MCF 10A (cell line): ENCODE data around the gene FASTKD3. TPM values are rescaled to one million over a fixed set of nuclear protein-coding genes. Genes with fewer than 3 reads are reported as not detected.

Experiments used
- BruUV-seq: library from RNA; stranded (reverse); fragments of 400-500 nt; replicated peaks from 2 replicates; lab custom pipeline; 2021; lab: Mats Ljungman, UMichigan
- CTCF ChIA-PET: fragments of 300-600 bp; sonication (Branson Sonifier 250); formaldehyde crosslinking; extraction: SDS; loops from one replicate; lab custom pipeline; 2021; ENCODE audit warnings: antibody characterized with exemption, inconsistent platforms; lab: Yijun Ruan, JAX
- POLR2A ChIA-PET: fragments of 300-600, 350-650 bp; sonication (Branson Sonifier 250); formaldehyde crosslinking; extraction: SDS; loops from one replicate; lab custom pipeline; 2020; ENCODE audit warnings: antibody characterized with exemption, inconsistent platforms; lab: Yijun Ruan, JAX
- DNase-seq: peaks from one replicate; pipeline ENCODE4 v3.0.0-alpha.2; 2018; ENCODE audit not compliant: unreplicated experiment
- H3K27ac Mint-ChIP-seq: one replicate; pipeline ENCODE4 v1.8.0; 2022; ENCODE audit warnings: mild to moderate bottlenecking, low read depth, mixed read lengths; ENCODE audit not compliant: unreplicated experiment
- H3K27me3 Mint-ChIP-seq: one replicate; pipeline ENCODE4 v1.8.0; 2022; ENCODE audit warnings: mixed read lengths; ENCODE audit not compliant: insufficient read depth, unreplicated experiment
- H3K36me3 Mint-ChIP-seq: one replicate; pipeline ENCODE4 v1.8.0; 2022; ENCODE audit warnings: mild to moderate bottlenecking, moderate library complexity, mixed read lengths; ENCODE audit not compliant: insufficient read depth, unreplicated experiment
- H3K4me1 Mint-ChIP-seq: one replicate; pipeline ENCODE4 v1.8.0; 2022; ENCODE audit warnings: mixed read lengths; ENCODE audit not compliant: insufficient read depth, unreplicated experiment
- H3K4me3 Mint-ChIP-seq: one replicate; pipeline ENCODE4 v1.8.0; 2022; ENCODE audit warnings: mild to moderate bottlenecking, moderate library complexity, mixed read lengths; ENCODE audit not compliant: unreplicated experiment
- H3K9me3 Mint-ChIP-seq: one replicate; pipeline ENCODE4 v1.8.0; 2022; ENCODE audit warnings: mixed read lengths; ENCODE audit not compliant: unreplicated experiment
- CTCF ChIP-seq: fragments of 200-600 bp; IDR thresholded peaks from one replicate; pipeline ENCODE4 v1.8.0; 2022; ENCODE audit warnings: antibody characterized with exemption, mild to moderate bottlenecking; ENCODE audit not compliant: unreplicated experiment
- intact Hi-C: fragments of 100-400 bp; cut with micrococcal nuclease; formaldehyde crosslinking; loops from 2 replicates; pipeline ENCODE4 v1.14.1; 2022
- total RNA-seq: library from RNA; stranded (reverse); gene quantifications from 2 replicates; pipeline ENCODE4 v1.2.3, GENCODE V29; 2022

The FASTKD3 gene
- total RNA-seq, 1 experiment from 2014 or later: 7.8 TPM

- peaks cover 7% of the 10 kb centered on the region for H3K9me3 Mint-ChIP-seq
- H3K36me3 Mint-ChIP-seq: peaks cover 10% of the 10 kb centered on the region
- intact Hi-C loops: no loop called here
- DNase-seq: no peak
- no peak overlapping the region for H3K27ac Mint-ChIP-seq
- ChIA-PET CTCF (interaction anchor here (0.6 to 1.6 kb wide), 5 partner anchors 10 to 24 kb away, joined by 3 to 6 read pairs (median 3); no protein-coding TSS in a partner anchor), POLR2A (no interaction called here)
- no peaks in the 10 kb centered on the region for H3K27me3 Mint-ChIP-seq
- peaks cover 4% of the 10 kb centered on the region for H3K4me1 Mint-ChIP-seq
- no peak for TF ChIP-seq CTCF
- H3K4me3 Mint-ChIP-seq: no peak overlapping the region
- BruUV-seq: no TSS peak
Measured at GRCh38 chr5:7910738-7911428, 42.1 kb upstream of the FASTKD3 start.

- H3K27me3 Mint-ChIP-seq: no peaks in the 10 kb centered on the region
- intact Hi-C loops: no loop called here
- BruUV-seq: no TSS peak
- H3K9me3 Mint-ChIP-seq: peaks cover 7% of the 10 kb centered on the region
- ChIA-PET POLR2A (no interaction called here), CTCF (no interaction called here)
- H3K4me3 Mint-ChIP-seq: no peak overlapping the region
- peaks cover 11% of the 10 kb centered on the region for H3K4me1 Mint-ChIP-seq
- H3K27ac Mint-ChIP-seq: no peak overlapping the region
- no peak for TF ChIP-seq CTCF
- peaks cover 24% of the 10 kb centered on the region for H3K36me3 Mint-ChIP-seq
- no peak for DNase-seq
Measured at GRCh38 chr5:7908317-7908716, 39.5 kb upstream of the FASTKD3 start.

GRCh38 chr5:7907612-7908011, 38.8 kb upstream of the FASTKD3 start:
- no TSS peak for BruUV-seq
- Mint-ChIP-seq H3K4me1 (peaks cover 14% of the 10 kb centered on the region), H3K27ac (no peak overlapping the region), H3K36me3 (peaks cover 25% of the 10 kb centered on the region), H3K9me3 (peaks cover 2% of the 10 kb centered on the region), H3K4me3 (no peak overlapping the region), H3K27me3 (no peaks in the 10 kb centered on the region)
- TF ChIP-seq CTCF: no peak
- DNase-seq: no peak
- intact Hi-C loops: no loop called here
- ChIA-PET CTCF (no interaction called here), POLR2A (no interaction called here)

GRCh38 chr5:7904170-7904569, 35.3 kb upstream of the FASTKD3 start:
- peak overlapping the region; percentile 57 for H3K27ac Mint-ChIP-seq
- H3K36me3 Mint-ChIP-seq: peaks cover 46% of the 10 kb centered on the region
- H3K4me1 Mint-ChIP-seq: peaks cover 14% of the 10 kb centered on the region
- intact Hi-C loops: no loop called here
- ChIA-PET CTCF (no interaction called here), POLR2A (interaction anchor here (0.6 to 0.7 kb wide), 2 partner anchors 12 to 26 kb away, joined by 3 to 4 read pairs; no protein-coding TSS in a partner anchor)
- H3K4me3 Mint-ChIP-seq: no peak overlapping the region
- no peak for TF ChIP-seq CTCF
- H3K27me3 Mint-ChIP-seq: no peaks in the 10 kb centered on the region
- no TSS peak for BruUV-seq
- H3K9me3 Mint-ChIP-seq: no peaks in the 10 kb centered on the region
- DNase-seq: peak; percentile 67
